Kidney capillary endothelial cell (primary cell): ENCODE results near the gene MORN2.
A peak's percentile ranks its signal among the peaks of the same experiment; 100 is the strongest.
"Not testable (repeated sequence)": the region's sequence is repeated elsewhere in the genome, so short reads cannot be mapped to it uniquely, and the experiment has no call there.

Source experiments
- DNase-seq: peaks from one replicate; pipeline ENCODE4 v3.0.0-alpha.2; 2018; ENCODE audit warnings: low spot score

The MORN2 gene

GRCh38 chr2:38875576-38876367, at the start of gene MORN2, which contains the start of gene DHX57:
Gene MORN2, plus strand, starts transcription at chr2:38875976.
Gene DHX57, minus strand, starts transcription at chr2:38875934. Its CDS starts 7,529 bp downstream, at chr2:38868405.
- peak; percentile 76 for DNase-seq

DNA sequence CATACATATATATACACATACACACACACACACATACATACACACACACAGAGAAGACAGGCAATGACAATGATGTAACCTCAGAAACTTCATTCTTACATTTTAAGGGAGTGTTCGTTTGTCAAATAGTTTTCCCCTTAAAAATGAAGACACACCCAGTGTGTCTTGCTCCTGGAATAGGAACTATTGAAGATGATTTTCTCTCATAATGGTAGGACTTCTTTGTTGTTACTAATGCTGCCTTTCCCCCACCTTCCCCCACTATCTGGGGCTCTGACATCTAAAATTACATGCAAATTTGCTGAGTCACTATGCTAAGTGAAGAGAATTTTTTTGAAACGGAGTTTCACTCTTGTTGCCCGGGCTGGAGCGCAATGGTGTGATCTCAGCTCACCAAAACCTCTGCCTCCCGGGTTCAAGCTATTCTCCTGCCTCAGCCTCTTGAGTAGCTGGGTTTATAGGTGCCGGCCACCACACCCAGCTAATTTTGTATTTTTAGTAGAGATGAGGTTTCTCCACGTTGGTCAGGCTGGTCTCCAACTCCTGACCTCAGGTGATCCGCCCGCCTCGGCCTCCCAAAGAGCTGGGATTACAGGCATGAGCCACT, 48.1 kb upstream of the MORN2 start:
- not testable (repeated sequence) for DNase-seq

GRCh38 chr2:38828460-38828859, 47.3 kb upstream of the MORN2 start:
- no peak for DNase-seq

GRCh38 chr2:38829971-38830370, 45.8 kb upstream of the MORN2 start:
- no peak for DNase-seq

- no peak for DNase-seq
Observed at GRCh38 chr2:38830526-38831159, 45.1 kb upstream of the MORN2 start.

- peak; percentile 2 for DNase-seq
Observed at GRCh38 chr2:38835015-38835601, 40.7 kb upstream of the MORN2 start.

DNA sequence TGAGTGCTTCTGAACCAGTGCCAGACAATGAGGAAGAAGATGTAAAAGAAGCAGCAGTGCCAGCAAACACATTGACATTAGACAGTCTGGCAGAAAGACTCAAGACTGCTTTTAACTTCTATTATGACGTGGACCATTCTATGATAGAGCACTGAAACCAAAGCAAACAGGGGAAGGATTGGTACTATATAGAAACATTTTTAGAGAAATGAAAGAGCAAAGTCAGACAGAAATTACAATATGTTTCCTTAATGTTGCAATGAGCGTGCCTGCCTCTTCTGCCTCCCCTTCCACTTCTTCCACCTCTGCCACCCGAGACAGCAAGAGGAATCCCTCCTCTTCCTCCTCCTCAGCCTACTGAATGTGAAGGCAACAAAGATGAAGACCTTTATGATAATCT, 39.8 kb upstream of the MORN2 start:
- no peak for DNase-seq

DNA sequence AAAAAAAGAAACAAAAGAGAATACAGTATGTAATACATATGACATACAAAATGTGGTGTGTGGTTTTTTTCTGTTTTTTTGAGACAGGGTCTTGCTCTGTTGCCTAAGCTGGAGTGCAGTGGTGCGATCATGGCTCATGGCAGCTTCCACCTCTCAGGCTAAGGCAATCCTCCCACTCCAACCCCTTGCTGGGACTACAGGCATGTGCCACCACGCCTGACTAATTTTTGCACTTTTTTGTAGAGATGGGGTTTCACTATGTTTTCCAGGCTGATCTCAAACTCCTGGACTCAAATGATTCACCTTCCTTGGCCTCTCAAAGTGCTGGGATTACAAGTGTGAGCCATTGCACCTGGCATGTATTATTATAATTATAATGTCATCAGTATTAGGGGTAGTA, 39.0 kb upstream of the MORN2 start:
- DNase-seq, result no peak

- no peak for DNase-seq
Observed at GRCh38 chr2:38850045-38850444, 25.7 kb upstream of the MORN2 start.

DNA sequence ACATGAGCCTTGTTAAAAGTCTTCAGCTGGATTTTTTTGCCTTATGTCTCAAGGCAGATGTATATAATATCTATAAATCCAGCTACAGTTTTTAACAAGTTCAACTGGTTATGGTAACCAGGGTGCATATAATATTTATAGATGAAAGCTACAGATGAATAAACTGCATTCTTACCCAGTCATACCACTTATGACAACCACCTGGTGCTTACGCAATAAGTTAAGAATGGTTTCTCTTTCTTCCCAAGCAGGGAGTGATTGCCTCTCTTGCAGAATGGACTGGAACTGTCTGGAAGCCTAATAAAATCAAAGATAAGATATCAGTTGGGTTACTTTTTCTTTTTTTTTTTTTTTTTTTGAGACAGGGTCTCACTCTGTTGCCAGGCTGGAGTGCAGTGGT, 19.6 kb upstream of the MORN2 start:
- no peak for DNase-seq

DNA sequence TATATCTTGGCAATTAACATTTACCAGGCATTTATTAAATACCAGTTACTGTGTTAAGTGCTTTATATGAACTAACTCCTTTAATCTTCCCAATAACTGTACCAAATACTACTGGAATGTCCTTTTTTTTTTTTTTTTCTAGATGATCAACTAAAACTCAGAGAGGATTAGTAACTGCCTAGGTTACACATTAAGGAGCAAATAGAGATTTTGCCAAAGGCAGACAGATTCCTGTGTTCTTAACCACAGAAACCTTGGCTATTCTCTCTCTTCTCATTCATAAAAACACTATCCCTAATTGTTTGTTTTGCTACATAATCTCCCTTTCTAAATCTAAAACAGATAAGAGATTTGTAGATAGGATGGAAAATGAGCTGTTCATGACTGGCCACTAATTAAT, 13.3 kb upstream of the MORN2 start:
- DNase-seq, result no peak

- DNase-seq, result no peak
Observed at GRCh38 chr2:38863061-38863695, 12.6 kb upstream of the MORN2 start.

GRCh38 chr2:38866773-38867443, 8.9 kb upstream of the MORN2 start:
- peak; percentile 17 for DNase-seq

- no peak for DNase-seq
Observed at GRCh38 chr2:38871432-38871831, 4.3 kb upstream of the MORN2 start.

- DNase-seq, result no peak
Observed at GRCh38 chr2:38873763-38874162, 2.0 kb upstream of the MORN2 start.

GRCh38 chr2:38875227-38875575, 575 bp upstream of the MORN2 start:
- peak; percentile 3 for DNase-seq

GRCh38 chr2:38876407-38876806, 631 bp downstream of the MORN2 start:
- DNase-seq, result no peak

- no peak for DNase-seq
Observed at GRCh38 chr2:38886063-38886462, 10.3 kb downstream of the MORN2 start.

GRCh38 chr2:38887347-38887746, 11.6 kb downstream of the MORN2 start:
- no peak for DNase-seq

GRCh38 chr2:38887902-38888554, 12.3 kb downstream of the MORN2 start:
- no peak for DNase-seq

DNA sequence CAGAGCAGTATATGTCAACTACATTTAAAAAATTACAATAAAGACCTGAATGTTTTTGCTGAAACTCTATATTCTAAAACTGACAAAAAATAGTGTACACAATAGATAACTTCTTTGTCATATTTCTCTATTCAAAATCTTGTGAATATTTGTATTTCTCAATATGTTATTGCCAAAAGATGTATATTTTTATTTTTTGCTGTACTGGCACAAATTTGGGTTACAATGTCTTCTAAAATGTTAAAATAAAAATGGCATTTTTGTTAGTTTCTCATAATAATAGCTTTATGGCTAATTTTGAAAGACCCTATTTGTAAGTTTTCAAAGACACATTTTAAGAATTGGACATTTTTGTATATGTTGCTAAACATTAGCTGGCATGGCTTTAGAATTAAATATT, 13.3 kb downstream of the MORN2 start:
- no peak for DNase-seq
